Activated T-cell treated with anti-CD3 and anti-CD28 coated beads for 4 hours (primary cell): ENCODE results near the gene CGB2.
"Not testable (repeated sequence)": the region's sequence is repeated elsewhere in the genome, so short reads cannot be mapped to it uniquely, and the experiment has no call there.

Source experiments
- DNase-seq: peaks from one replicate; pipeline ENCODE4 v3.0.0-alpha.2; 2020

Gene CGB2

DNA sequence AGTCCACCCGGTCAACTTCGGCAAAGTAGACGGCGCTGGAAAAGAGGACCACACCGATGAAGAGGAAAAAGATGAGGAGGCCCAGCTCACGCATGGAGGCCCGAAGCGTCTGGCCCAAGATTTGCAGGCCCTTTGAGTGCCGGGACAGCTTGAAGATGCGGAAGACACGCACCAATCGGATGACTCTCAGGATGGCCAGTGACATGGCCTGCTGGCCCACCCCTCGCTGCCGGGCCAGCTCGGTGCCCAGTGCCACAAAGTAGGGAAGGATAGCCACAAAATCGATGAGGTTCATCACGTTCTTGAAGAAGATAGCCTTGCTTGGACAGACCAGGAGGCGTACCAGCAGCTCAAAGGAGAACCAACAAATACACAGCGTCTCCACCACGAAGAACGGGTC lies 38.7 kb downstream of the CGB2 start:
- DNase-seq = no peak

DNA sequence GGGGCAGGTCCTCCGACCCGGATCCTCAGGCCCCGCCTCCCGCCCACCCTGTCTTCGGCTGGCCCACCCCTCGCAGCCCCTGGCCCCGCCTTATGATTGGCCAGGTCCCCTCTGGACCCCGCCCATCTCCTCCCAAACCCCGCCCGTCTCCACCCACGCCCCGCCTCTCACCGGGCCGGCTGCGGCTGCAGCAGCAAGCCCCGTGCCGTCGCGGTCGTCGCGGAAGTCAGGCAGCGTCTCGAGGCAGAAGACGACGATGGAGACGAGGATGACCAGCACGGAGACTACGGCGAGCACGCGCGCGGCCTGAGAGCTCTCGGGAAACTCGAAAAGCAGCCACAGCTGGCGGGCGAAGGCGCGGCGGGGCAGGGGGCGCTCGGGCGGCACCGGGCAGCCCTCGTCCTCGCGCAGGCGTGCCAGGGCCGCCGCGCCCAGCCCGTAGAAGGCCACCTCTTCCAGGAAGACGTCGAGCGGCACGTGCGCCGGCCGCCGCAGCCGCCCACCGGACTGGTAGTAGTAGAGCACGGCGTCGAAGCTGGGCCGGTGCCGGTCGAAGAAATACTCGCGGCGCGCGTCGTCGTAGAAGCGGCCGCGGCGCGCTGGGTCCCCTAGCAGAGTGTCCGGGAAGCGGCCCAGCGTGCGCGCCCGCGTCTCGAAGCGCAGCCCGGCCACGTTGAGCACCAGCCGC lies 40.3 kb downstream of the CGB2 start:
- DNase-seq = peak; percentile 41

DNA sequence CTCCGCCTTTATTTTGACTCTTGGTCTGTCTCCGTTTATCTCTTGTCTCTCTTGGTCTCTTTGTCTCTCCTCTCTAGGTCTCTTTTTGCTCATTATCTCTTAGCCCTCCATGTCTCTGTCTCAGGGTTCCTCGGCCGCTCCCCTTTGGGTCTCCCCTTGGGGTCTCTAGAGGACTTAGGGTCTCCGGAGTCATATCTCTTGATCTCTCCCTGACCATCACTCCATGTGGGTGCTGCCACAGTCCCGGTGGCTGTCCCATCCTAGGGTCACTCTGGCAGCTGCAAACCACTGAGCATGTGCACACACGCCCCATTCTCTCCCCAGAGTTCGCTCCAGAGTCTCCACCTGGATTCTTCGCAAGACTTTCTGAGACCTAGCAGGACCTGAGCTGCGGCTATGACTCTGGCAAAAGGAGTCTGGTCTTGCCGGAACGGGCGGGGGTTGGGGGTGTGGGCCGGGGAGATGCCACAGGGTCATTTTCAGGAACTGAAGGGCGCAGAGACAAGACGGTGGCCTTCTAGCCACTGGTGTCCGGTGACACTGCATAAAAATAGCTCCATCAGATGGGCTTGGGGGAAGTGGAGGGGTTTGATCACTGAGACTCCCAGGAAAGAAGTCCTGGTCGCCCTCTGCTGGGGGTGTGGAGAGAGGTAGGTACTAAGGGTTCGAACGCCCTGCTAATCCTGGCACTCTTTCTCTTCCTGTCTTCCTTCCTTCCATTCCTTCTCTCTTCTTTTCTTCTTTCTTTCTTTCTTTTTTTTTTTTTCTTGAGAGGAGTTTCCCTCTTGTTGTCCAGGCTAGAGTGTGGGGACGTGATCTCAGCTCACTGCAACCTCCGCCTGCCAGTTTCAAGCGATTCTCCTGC lies 42.1 kb downstream of the CGB2 start:
- DNase-seq = no peak

DNA sequence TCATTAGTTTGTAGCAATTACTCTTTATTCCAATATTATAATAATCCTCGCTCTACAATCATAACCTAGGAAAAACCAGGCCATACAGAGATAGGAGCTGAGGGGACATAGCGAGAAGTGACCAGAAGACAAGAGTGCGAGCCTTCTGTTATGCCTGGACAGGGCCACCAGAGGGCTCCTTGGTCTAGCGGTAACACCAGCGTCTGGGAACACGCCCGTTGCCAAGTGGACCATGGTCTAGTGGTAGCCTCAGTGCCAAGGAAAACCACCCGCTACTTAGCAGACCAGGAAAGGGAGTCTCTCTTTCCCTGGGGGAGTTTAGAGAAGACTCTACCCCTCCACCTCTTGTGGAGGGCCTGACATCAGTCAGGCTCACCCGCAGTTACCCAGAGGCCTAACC lies 43.2 kb downstream of the CGB2 start:
- not testable (repeated sequence) for DNase-seq

DNA sequence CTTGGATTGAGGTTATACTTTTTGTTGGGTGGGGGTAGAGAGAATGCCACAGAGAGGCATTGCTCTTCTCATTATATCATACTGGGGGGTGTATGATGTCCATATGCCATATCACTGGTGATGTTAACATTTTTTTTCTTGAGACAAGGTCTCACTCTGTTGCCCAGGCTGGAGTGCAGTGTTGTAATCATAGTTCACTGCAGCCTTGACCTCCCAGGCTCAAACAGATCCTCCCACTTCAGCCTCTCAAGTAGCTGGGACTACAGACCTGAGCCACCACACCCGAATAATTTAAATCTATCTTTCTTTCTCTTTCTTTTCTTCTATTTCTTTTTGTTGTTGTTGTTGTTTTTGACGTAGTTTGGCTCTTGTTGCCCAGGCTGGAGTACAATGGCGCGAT lies 48.7 kb downstream of the CGB2 start:
- no peak for DNase-seq

DNA sequence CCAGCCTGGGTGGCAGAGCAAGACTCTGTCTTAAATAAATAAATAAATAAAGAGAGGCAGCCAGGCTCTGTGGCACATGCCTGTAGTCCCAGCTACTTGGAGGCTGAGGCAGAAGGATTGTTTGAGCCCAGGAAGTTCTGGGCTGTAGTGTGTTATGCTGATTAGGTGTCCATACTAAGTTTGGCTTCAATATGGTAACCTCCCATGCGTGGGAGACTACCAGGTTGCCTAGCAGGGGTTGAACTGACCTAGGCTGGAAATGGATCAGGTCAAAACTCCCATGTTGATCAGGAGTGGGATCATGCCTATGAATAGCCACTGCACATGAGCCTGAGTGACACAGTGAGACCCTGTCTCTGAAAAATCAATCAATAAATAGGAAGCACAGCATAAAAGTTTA lies 49.6 kb downstream of the CGB2 start:
- DNase-seq = no peak
